Measurements from ENCODE around the gene DGKG.

- TF ChIP-seq POLR2A (IDR thresholded peaks at IDR 0.05; ENCODE audit: low read depth, low read length) = no peak
- no peak for TF ChIP-seq TAF1 (IDR thresholded peaks at IDR 0.05; ENCODE audit: low read depth, low read length)
- no peak for TF ChIP-seq POLR2AphosphoS5 (IDR thresholded peaks at IDR 0.05; ENCODE audit: low read depth, low read length)
- no peak for TF ChIP-seq SPI1 (IDR thresholded peaks at IDR 0.05; ENCODE audit: low read depth, low read length)
Observed at GRCh38 chr3:186333256-186333655, 28.8 kb downstream of the DGKG start.
